Measurements from ENCODE around the gene ME1. TPM values are rescaled to one million over a fixed set of nuclear protein-coding genes. Genes with fewer than 3 reads are reported as not detected.

ME1 gene
- polyA plus RNA-seq, 6 donors from 2014 or later: not detected

- peaks cover 0 to 6% of the 10 kb centered on the region in 2 donors for H3K36me3 Mint-ChIP-seq
- no peak overlapping the region for H3K27ac Mint-ChIP-seq
- H3K9me3 Mint-ChIP-seq: peaks cover 5 to 39% (median 11%) of the 10 kb centered on the region in 7 donors
- H3K4me3 Mint-ChIP-seq: no peak overlapping the region
- H3K27me3 Mint-ChIP-seq: peaks cover 6 to 7% (median 7%) of the 10 kb centered on the region in 3 donors
- ATAC-seq (ENCODE audit: low read depth in 2 of 2) (no peak), DNase-seq (no peak)
- no peaks in the 10 kb centered on the region for H3K4me1 Mint-ChIP-seq
Measured at GRCh38 chr6:83424392-83425018, 6.3 kb downstream of the ME1 start.

GRCh38 chr6:83417880-83418663 lies 12.8 kb downstream of the ME1 start:
- Mint-ChIP-seq H3K4me3 (no peak overlapping the region), H3K36me3 (no peaks in the 10 kb centered on the region), H3K27me3 (no peaks in the 10 kb centered on the region), H3K27ac (no peak overlapping the region), H3K4me1 (no peaks in the 10 kb centered on the region), H3K9me3 (peaks cover 0 to 6% (median 4%) of the 10 kb centered on the region in 7 donors)
- no peak for ATAC-seq (ENCODE audit: low read depth in 2 of 2)
- DNase-seq: no peak

GRCh38 chr6:83413068-83413467 lies 17.8 kb downstream of the ME1 start:
- no peaks in the 10 kb centered on the region for H3K4me1 Mint-ChIP-seq
- no peak overlapping the region for H3K4me3 Mint-ChIP-seq

GRCh38 chr6:83411731-83412130 lies 19.1 kb downstream of the ME1 start:
- Mint-ChIP-seq H3K4me1 (no peaks in the 10 kb centered on the region), H3K9me3 (peaks cover 0 to 4% (median 0%) of the 10 kb centered on the region in 7 donors), H3K27ac (no peak overlapping the region), H3K27me3 (no peaks in the 10 kb centered on the region), H3K36me3 (no peaks in the 10 kb centered on the region), H3K4me3 (no peak overlapping the region)
- no peak for ATAC-seq (ENCODE audit: low read depth in 2 of 2)
- no peak for DNase-seq

More at GRCh38 chr6:83413068-83413467, 17.8 kb downstream of the ME1 start:
- Mint-ChIP-seq H3K36me3 (no peaks in the 10 kb centered on the region), H3K27me3 (no peaks in the 10 kb centered on the region), H3K9me3 (peaks cover 0 to 4% (median 0%) of the 10 kb centered on the region in 7 donors), H3K27ac (no peak overlapping the region)
- ATAC-seq (ENCODE audit: low read depth in 2 of 2) (no peak), DNase-seq (no peak)

- ATAC-seq (ENCODE audit: low read depth in 2 of 2) (no peak), DNase-seq (no peak)
- Mint-ChIP-seq H3K27me3 (no peaks in the 10 kb centered on the region), H3K9me3 (peaks cover 0 to 19% (median 8%) of the 10 kb centered on the region in 7 donors), H3K36me3 (no peaks in the 10 kb centered on the region), H3K4me1 (no peaks in the 10 kb centered on the region), H3K4me3 (no peak overlapping the region), H3K27ac (no peak overlapping the region)
Measured at GRCh38 chr6:83403191-83403590, 27.7 kb downstream of the ME1 start.

GRCh38 chr6:83389606-83390005 lies 41.2 kb downstream of the ME1 start:
- Mint-ChIP-seq H3K27me3 (no peaks in the 10 kb centered on the region), H3K27ac (no peak overlapping the region), H3K4me1 (no peaks in the 10 kb centered on the region), H3K9me3 (peaks cover 0 to 4% (median 0%) of the 10 kb centered on the region in 7 donors), H3K36me3 (no peaks in the 10 kb centered on the region), H3K4me3 (no peak overlapping the region)
- DNase-seq (no peak), ATAC-seq (ENCODE audit: low read depth in 2 of 2) (no peak)

- Mint-ChIP-seq H3K36me3 (no peaks in the 10 kb centered on the region), H3K4me1 (no peaks in the 10 kb centered on the region), H3K9me3 (no peaks in the 10 kb centered on the region), H3K27ac (no peak overlapping the region), H3K4me3 (no peak overlapping the region), H3K27me3 (no peaks in the 10 kb centered on the region)
- ATAC-seq (ENCODE audit: low read depth in 2 of 2) (no peak), DNase-seq (no peak)
Measured at GRCh38 chr6:83385473-83385872, 45.4 kb downstream of the ME1 start.

- H3K9me3 Mint-ChIP-seq: no peaks in the 10 kb centered on the region
- H3K27me3 Mint-ChIP-seq: no peaks in the 10 kb centered on the region
- no peak overlapping the region for H3K27ac Mint-ChIP-seq
- no peak for ATAC-seq (ENCODE audit: low read depth in 2 of 2)
- no peak overlapping the region for H3K4me3 Mint-ChIP-seq
- DNase-seq: no peak
- no peaks in the 10 kb centered on the region for H3K36me3 Mint-ChIP-seq
- no peaks in the 10 kb centered on the region for H3K4me1 Mint-ChIP-seq
Measured at GRCh38 chr6:83384751-83385150, 46.1 kb downstream of the ME1 start.

GRCh38 chr6:83381949-83382348 lies 48.9 kb downstream of the ME1 start:
- ATAC-seq (ENCODE audit: low read depth in 2 of 2) (no peak), DNase-seq (no peak)
- no peaks in the 10 kb centered on the region for H3K27me3 Mint-ChIP-seq
- no peaks in the 10 kb centered on the region for H3K4me1 Mint-ChIP-seq
- H3K4me3 Mint-ChIP-seq: no peak overlapping the region
- no peak overlapping the region for H3K27ac Mint-ChIP-seq
- H3K9me3 Mint-ChIP-seq: no peaks in the 10 kb centered on the region
- no peaks in the 10 kb centered on the region for H3K36me3 Mint-ChIP-seq

- no peak overlapping the region for H3K4me3 Mint-ChIP-seq
- H3K27ac Mint-ChIP-seq: no peak overlapping the region
- H3K27me3 Mint-ChIP-seq: no peaks in the 10 kb centered on the region
- H3K4me1 Mint-ChIP-seq: no peaks in the 10 kb centered on the region
- ATAC-seq (ENCODE audit: low read depth in 2 of 2) (no peak), DNase-seq (no peak)
- H3K36me3 Mint-ChIP-seq: no peaks in the 10 kb centered on the region
- H3K9me3 Mint-ChIP-seq: peaks cover 0 to 2% (median 0%) of the 10 kb centered on the region in 7 donors
Measured at GRCh38 chr6:83378621-83379388, 52.0 kb downstream of the ME1 start.

- Mint-ChIP-seq H3K27me3 (no peaks in the 10 kb centered on the region), H3K9me3 (peaks cover 0 to 2% (median 0%) of the 10 kb centered on the region in 7 donors), H3K4me3 (no peak overlapping the region), H3K4me1 (no peaks in the 10 kb centered on the region), H3K27ac (no peak overlapping the region), H3K36me3 (no peaks in the 10 kb centered on the region)
- DNase-seq (no peak), ATAC-seq (ENCODE audit: low read depth in 2 of 2) (no peak)
Measured at GRCh38 chr6:83371423-83371822, 59.4 kb downstream of the ME1 start.

- DNase-seq (no peak), ATAC-seq (ENCODE audit: low read depth in 2 of 2) (no peak)
- H3K36me3 Mint-ChIP-seq: no peaks in the 10 kb centered on the region
- H3K27me3 Mint-ChIP-seq: no peaks in the 10 kb centered on the region
- H3K4me1 Mint-ChIP-seq: no peaks in the 10 kb centered on the region
- H3K27ac Mint-ChIP-seq: no peak overlapping the region
- no peak overlapping the region for H3K4me3 Mint-ChIP-seq
- H3K9me3 Mint-ChIP-seq: peaks cover 0 to 4% (median 0%) of the 10 kb centered on the region in 7 donors
Measured at GRCh38 chr6:83370567-83370966, 60.3 kb downstream of the ME1 start.

GRCh38 chr6:83369692-83370091 lies 61.2 kb downstream of the ME1 start:
- H3K4me3 Mint-ChIP-seq: no peak overlapping the region
- H3K36me3 Mint-ChIP-seq: no peaks in the 10 kb centered on the region
- no peaks in the 10 kb centered on the region for H3K27me3 Mint-ChIP-seq
- H3K27ac Mint-ChIP-seq: no peak overlapping the region
- H3K4me1 Mint-ChIP-seq: no peaks in the 10 kb centered on the region
- peaks cover 0 to 2% (median 0%) of the 10 kb centered on the region in 7 donors for H3K9me3 Mint-ChIP-seq
- no peak for ATAC-seq (ENCODE audit: low read depth in 2 of 2)
- no peak for DNase-seq

GRCh38 chr6:83368577-83368976 lies 62.3 kb downstream of the ME1 start:
- no peak for ATAC-seq (ENCODE audit: low read depth in 2 of 2)
- no peak overlapping the region for H3K27ac Mint-ChIP-seq
- DNase-seq: no peak

More at GRCh38 chr6:83368577-83368976, 62.3 kb downstream of the ME1 start:
- Mint-ChIP-seq H3K9me3 (peaks cover 0 to 2% (median 0%) of the 10 kb centered on the region in 7 donors), H3K4me1 (no peaks in the 10 kb centered on the region), H3K27me3 (no peaks in the 10 kb centered on the region), H3K4me3 (no peak overlapping the region), H3K36me3 (no peaks in the 10 kb centered on the region)
